NOMO-1 treated with dmso at 0.1 percent for 144 hours (cell line): ENCODE data around the gene ABHD8.
A peak's percentile ranks its signal among the peaks of the same experiment; 100 is the strongest.

ENCODE experiments used
- DNase-seq: peaks from one replicate; lab custom pipeline; 2025; ENCODE audit not compliant: unreplicated experiment; lab: John Stamatoyannopoulos, UW

The ABHD8 gene

GRCh38 chr19:17321655-17322489, 18.6 kb upstream of the ABHD8 start:
- no peak for DNase-seq

GRCh38 chr19:17320435-17320834, 17.2 kb upstream of the ABHD8 start:
- no peak for DNase-seq

DNA sequence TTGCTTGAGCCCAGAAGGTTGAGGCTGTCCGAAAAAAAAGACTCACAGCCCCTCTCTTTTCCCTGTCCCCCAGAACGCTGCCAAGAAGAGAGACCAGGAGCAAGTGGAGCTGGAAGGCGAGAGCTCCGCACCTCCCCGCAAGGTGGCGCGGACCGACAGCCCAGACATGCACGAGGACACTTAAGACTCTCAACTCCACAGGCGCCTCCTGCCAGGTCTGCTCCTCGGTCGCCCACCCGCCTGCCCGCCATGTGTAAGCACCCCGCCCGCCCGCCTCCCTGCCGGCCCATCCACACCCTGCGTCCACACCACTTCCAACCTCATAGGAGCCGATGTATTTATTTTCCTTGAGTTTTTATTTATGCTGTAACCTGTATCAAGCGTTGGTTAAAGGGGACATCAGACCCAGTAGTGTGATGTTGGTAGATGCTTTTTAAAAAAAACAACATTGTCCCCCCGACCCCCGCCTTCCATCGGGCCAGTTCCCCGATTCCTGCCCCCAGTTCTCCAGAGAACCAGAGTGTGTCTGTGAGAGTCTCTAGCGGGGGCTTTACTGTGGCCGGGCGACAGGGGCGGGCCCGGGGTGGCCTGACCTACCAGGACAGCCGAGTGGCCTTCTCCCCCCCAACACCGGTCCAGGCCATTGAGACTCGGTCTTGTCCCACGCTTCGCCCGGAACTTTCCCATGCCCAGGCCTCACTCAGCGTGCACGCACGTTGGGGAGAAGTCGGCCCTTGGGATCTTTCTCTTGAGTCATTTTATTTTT, 16.4 kb upstream of the ABHD8 start:
- no peak for DNase-seq

DNA sequence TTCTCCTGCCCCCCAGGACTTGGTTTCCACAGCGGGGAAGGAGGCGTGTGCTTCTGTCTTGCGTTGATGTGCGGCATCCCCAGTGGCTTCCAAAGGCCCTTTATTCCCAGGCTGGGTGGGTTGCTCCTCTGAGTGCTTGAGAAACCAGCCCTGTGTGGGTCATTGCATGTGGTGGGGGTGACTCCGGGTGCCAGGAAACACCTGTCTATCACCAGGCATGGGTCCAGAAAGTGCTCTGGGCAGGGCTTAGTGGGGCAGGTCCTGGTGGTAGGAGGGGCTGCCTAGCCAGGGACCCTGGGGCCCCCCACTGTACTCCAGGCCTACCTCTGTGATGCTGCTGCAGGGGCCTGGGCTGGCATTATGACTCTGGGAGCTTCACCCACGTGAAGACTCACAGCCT, 15.7 kb upstream of the ABHD8 start:
- DNase-seq, result no peak

GRCh38 chr19:17314007-17314593, 10.9 kb upstream of the ABHD8 start:
- DNase-seq, result no peak

GRCh38 chr19:17312189-17313113, 9.2 kb upstream of the ABHD8 start:
- no peak for DNase-seq

GRCh38 chr19:17311455-17312188, 8.4 kb upstream of the ABHD8 start:
- DNase-seq, result no peak

DNA sequence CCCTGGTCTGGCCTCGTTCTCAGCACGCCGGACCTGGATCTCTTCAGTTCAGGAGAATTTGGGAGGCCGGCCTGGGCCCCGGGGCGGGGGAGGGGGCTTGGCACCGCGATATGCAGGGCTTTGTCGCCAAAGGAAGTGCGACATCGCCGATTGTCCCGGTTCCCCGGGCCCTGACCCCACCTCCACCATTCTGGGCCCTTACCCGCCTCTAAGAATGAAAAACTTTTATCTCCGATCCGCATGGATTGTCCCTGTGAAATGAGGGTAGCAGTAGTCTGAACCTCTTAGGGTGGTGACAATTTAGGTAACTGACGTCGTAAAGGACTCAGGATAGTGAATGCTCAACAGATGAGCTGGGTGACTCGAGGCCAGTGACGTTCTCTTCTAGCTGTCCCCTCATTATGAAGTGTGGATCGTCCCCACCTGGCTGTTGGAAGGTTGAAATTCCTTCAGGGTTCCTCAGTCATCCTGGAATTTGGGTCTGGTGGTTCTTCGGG, 6.8 kb upstream of the ABHD8 start:
- no peak for DNase-seq

GRCh38 chr19:17309198-17309964, 6.2 kb upstream of the ABHD8 start, which contains the start of gene DDA1:
DDA1 (plus strand) TSS chr19:17309563; CDS start chr19:17309655, 92 bp downstream.
- peak; percentile 100 for DNase-seq

GRCh38 chr19:17307876-17308377, 4.7 kb upstream of the ABHD8 start:
- DNase-seq, result no peak

DNA sequence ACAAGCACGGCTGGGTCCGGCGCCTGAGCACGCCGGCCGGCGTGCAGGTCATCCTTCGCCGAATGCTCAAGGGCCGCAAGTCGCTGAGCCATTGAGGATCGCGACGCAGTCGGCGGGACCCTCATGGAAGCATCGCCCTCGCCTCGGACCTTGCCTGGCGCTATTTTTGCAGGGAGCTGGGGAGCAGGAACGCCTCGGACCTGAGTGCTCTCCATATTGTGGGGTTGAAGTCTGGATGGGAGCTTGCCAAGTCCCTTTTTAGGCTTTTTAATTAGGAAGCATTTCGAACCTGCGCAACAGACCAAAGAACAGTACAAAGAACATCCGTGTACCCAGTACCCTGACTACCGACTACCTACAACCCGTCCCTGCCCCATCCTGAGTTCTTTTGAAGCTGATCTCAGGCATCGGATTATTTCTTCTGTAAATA, 3.1 kb upstream of the ABHD8 start:
- DNase-seq, result no peak

GRCh38 chr19:17305517-17306284, 2.5 kb upstream of the ABHD8 start, which contains the start of gene MRPL34:
MRPL34 (plus strand) TSS chr19:17305872; CDS start chr19:17305893, 21 bp downstream.
- DNase-seq, result peak; percentile 98

DNA sequence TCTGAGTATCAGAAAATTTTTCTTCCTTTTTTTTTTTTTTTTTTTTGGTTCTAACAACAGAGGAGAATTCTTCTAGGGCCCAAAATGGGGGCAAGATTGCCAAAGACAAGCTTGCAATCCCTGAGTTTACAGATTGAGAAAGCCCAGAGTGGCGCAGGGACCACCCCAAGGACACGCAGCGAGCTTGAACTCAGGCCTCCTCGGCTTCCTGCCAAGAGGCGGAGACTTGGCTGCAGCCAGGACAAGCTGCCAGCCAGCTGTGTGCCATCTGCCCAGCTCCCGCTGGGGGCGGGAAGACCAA, 1.9 kb upstream of the ABHD8 start:
- no peak for DNase-seq

DNA sequence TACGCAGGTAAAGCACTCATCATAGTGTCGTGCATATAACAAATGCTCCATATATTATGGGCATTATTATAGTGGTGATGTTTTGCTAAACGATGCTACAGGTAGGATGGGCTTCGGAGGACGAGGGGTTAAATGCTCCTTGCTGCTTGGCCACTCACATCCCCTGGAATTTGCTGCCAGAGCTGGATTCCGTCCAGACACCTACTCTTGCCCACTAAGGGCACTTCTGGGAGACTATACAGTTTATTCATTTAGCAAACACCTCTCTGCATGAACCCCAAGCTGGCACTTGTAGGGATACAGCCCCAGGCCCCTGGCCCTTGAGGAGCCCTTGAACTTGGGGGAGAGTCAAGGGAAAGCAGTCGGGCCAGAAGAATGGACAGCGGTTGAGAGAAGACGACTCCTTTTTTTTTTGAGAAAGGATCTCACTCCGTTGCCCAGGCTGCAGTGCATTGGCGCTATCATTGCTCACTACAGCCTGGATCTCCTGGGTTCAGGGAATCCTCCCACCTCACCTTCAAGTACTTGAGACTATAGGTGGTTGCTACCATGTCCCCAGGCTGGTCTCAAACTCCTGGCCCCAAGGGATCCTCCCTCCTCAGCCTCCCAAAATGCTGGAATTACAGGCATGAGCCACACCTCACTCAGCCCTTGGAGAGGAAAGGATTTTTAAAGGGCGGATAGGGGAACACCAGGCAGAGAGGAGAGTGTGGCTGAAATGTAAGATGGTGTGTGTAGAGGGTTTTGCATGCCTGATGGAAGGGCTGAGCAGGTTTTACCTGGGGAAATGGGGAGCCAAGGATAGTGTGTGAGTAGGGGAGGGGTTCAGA, 1.4 kb upstream of the ABHD8 start:
- DNase-seq, result no peak

GRCh38 chr19:17303940-17304267, 679 bp upstream of the ABHD8 start:
- no peak for DNase-seq

- peak; percentile 29 for DNase-seq
Measured at GRCh38 chr19:17302391-17303166, 646 bp downstream of the ABHD8 start.
